HFF-Myc (cell line): ENCODE measurements around the gene RPL38.

ENCODE experiments used
- DNase-seq: peaks from one replicate; pipeline ENCODE4 v3.0.0-alpha.2; 2011; ENCODE audit warnings: low read depth; ENCODE audit errors: extremely low read depth
- H3K4me3 ChIP-seq: replicated peaks from 2 replicates; pipeline ENCODE4 v1.5.1; 2011; ENCODE audit warnings: low read depth, mild to moderate bottlenecking, control low read depth, low read length
- CTCF ChIP-seq: IDR thresholded peaks from 2 replicates; pipeline ENCODE4 v1.5.1; 2012; ENCODE audit warnings: mild to moderate bottlenecking, low read depth, low read length, control low read depth; ENCODE audit errors: missing control alignments

The RPL38 gene

GRCh38 chr17:74199306-74200092 is 4.0 kb upstream of the RPL38 start:
- TF ChIP-seq CTCF: peak; percentile 98
- no peak for DNase-seq
- no peak overlapping the region for H3K4me3 ChIP-seq

GRCh38 chr17:74200112-74200511 is 3.4 kb upstream of the RPL38 start:
- DNase-seq: no peak
- no peak overlapping the region for H3K4me3 ChIP-seq
- no peak for TF ChIP-seq CTCF

GRCh38 chr17:74201250-74201649 is 2.2 kb upstream of the RPL38 start:
- H3K4me3 ChIP-seq: no peak overlapping the region
- no peak for TF ChIP-seq CTCF
- no peak for DNase-seq

- no peak for TF ChIP-seq CTCF
- H3K4me3 ChIP-seq: no peak overlapping the region
- no peak for DNase-seq
Observed at GRCh38 chr17:74201948-74202347, 1.5 kb upstream of the RPL38 start.

GRCh38 chr17:74202938-74203337 is 540 bp upstream of the RPL38 start:
- TF ChIP-seq CTCF: no peak
- no peak for DNase-seq
- H3K4me3 ChIP-seq: no peak overlapping the region

GRCh38 chr17:74204474-74204873 is 996 bp downstream of the RPL38 start:
- peak overlapping the region; percentile 99 for H3K4me3 ChIP-seq
- DNase-seq: no peak
- no peak for TF ChIP-seq CTCF

GRCh38 chr17:74205274-74205673 is 1.8 kb downstream of the RPL38 start:
- peak overlapping the region; percentile 99 for H3K4me3 ChIP-seq
- TF ChIP-seq CTCF: no peak
- DNase-seq: no peak
